Gastrocnemius medialis (tissue), 4 donors: ENCODE data around the gene EPHA2. TPM values are rescaled to one million over a fixed set of nuclear protein-coding genes. Genes with fewer than 3 reads are reported as not detected.

Source experiments
- ATAC-seq, 2 donors: fragments of 150-250 bp; one replicate each; pipeline ENCODE4 v1.9.1; 2016
- DNase-seq, 2 donors: peaks; one replicate each; pipeline ENCODE4 v3.0.0-alpha.2; 2019
- H3K27ac ChIP-seq, 4 donors: fragments of 200-600 bp; sonication (generic); 1 replicate in 1 of 4; 2 replicates in 3 of 4; pipeline ENCODE4 v1.5.1; 2016 to 2018; ENCODE audit warnings: mild to moderate bottlenecking in 2 of 4, moderate library complexity in 1 of 4
- H3K27me3 ChIP-seq, 3 donors: fragments of 200-600 bp; sonication (generic) in 2 of 3; 1 replicate in 1 of 3; 2 replicates in 2 of 3; pipeline versions ENCODE4 v1.5.1 to v1.6.0; 2016 to 2019; ENCODE audit warnings: mild to moderate bottlenecking in 1 of 3, moderate library complexity in 1 of 3
- H3K36me3 ChIP-seq, 2 donors: fragments of 200-600 bp; sonication (generic) in 1 of 2; one replicate each; pipeline ENCODE4 v1.5.1; 2017 to 2018
- H3K4me1 ChIP-seq, 2 donors: fragments of 200-600 bp; sonication (generic) in 1 of 2; one replicate each; pipeline ENCODE4 v1.5.1; 2016 to 2017; ENCODE audit warnings: mild to moderate bottlenecking in 2 of 2
- H3K4me3 ChIP-seq, 4 donors: fragments of 200-600 bp; sonication (generic) in 3 of 4; 1 replicate in 1 of 4; 2 replicates in 3 of 4; pipeline ENCODE4 v1.5.1; 2016 to 2019; ENCODE audit warnings: mild to moderate bottlenecking in 2 of 4
- H3K9me3 ChIP-seq, 3 donors: fragments of 200-600 bp; sonication (generic) in 2 of 3; 1 replicate in 1 of 3; 2 replicates in 2 of 3; pipeline ENCODE4 v1.5.1; 2016 to 2019
- POLR2A ChIP-seq, 2 donors: fragments of 450-650 bp; IDR thresholded peaks; one replicate each; pipeline ENCODE4 v1.6.1; 2017; ENCODE audit warnings: antibody characterized with exemption in 2 of 2, mild to moderate bottlenecking in 2 of 2, moderate library complexity in 2 of 2
- in situ Hi-C, 4 donors: fragments of 200-750 bp; cut with MboI; loops; one replicate each; pipeline versions ENCODE4 v1.15.0 to v1.8.0; 2017; ENCODE audit warnings: low sequenced_read_pairs in 4 of 4
- intact Hi-C: fragments of 100-400 bp; cut with DNase I; formaldehyde crosslinking; loops from one replicate; pipeline ENCODE4 v1.15.1; 2023; ENCODE audit warnings: low total_unique reads
- total RNA-seq, 4 donors: library from RNA; depleted of rRNA; stranded (reverse); fragments of >200 nt; gene quantifications; one replicate each; pipeline versions ENCODE4 v1.1.0 to v1.2.3, GENCODE V29; 2016
- TF ChIP-seq, protein P1 (sequence below), 5 experiments: fragments of 450-650 bp in 3 of 5; fragments of 200-600 bp in 2 of 5; sonication (generic) in 2 of 5; IDR thresholded peaks in 4 of 5; conservative IDR thresholded peaks in 1 of 5; 1 replicate in 4 of 5; 2 replicates in 1 of 5; pipeline ENCODE4 v1.5.1; 2016 to 2019; ENCODE audit warnings: antibody characterized with exemption in 5 of 5, mild to moderate bottlenecking in 3 of 5, moderate library complexity in 3 of 5

The EPHA2 gene
- total RNA-seq, 4 donors from 2014 or later, result 1.2 to 6.4 (median 2.9) TPM

DNA sequence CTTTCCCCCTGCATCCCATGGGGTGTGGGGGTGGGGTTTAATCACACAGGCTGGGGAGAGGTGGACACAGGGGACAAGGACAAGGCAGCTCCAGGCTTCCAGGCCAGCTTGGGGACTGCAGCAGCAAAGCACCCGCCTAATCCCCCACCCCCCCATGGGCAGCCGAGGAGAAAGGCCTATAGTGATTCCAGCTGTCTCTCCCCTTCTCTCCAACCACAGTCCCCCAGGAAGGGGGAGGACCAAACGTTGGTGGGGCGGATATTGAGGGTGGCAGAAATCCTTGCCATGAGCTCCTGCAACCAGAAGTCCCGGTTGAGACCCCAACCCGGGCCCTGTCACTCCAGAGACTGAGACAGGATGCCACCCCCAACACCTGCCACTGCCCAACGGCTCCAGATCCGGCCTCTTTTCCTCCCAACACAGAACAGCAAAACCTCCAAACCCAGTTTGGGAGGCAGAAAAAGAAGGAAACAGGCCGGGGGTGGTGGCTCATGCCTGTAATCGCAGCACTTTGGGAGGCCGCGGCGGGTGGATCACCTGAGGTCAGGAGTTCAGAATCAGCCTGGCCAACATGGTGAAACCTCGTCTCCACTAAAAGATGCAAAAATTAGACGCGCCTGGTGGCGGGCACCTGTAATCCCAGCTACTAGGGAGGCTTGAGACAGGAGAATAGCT, 1.7 kb downstream of the EPHA2 start:
- in situ Hi-C loops, result no loop called here
- intact Hi-C loops, result no loop called here
- TF ChIP-seq, protein P1, sequence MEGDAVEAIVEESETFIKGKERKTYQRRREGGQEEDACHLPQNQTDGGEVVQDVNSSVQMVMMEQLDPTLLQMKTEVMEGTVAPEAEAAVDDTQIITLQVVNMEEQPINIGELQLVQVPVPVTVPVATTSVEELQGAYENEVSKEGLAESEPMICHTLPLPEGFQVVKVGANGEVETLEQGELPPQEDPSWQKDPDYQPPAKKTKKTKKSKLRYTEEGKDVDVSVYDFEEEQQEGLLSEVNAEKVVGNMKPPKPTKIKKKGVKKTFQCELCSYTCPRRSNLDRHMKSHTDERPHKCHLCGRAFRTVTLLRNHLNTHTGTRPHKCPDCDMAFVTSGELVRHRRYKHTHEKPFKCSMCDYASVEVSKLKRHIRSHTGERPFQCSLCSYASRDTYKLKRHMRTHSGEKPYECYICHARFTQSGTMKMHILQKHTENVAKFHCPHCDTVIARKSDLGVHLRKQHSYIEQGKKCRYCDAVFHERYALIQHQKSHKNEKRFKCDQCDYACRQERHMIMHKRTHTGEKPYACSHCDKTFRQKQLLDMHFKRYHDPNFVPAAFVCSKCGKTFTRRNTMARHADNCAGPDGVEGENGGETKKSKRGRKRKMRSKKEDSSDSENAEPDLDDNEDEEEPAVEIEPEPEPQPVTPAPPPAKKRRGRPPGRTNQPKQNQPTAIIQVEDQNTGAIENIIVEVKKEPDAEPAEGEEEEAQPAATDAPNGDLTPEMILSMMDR (IDR thresholded peaks at IDR 0.05 in 4 of 5, conservative IDR thresholded peaks at IDR 0.05 in 1 of 5), result no peak
- no peak for TF ChIP-seq POLR2A (IDR thresholded peaks at IDR 0.05)
- Histone ChIP-seq H3K27ac (peak overlapping the region; percentile 74 to 84 (median 80)), H3K9me3 (no peaks in the 10 kb centered on the region), H3K4me1 (peaks cover 22 to 49% of the 10 kb centered on the region in 2 donors), H3K36me3 (peaks cover 0 to 1% of the 10 kb centered on the region in 2 donors), H3K27me3 (peaks cover 4 to 8% (median 5%) of the 10 kb centered on the region in 3 donors), H3K4me3 (peak overlapping the region; percentile 64 to 85 (median 70))
- ATAC-seq, result no peak
- DNase-seq, result no peak

DNA sequence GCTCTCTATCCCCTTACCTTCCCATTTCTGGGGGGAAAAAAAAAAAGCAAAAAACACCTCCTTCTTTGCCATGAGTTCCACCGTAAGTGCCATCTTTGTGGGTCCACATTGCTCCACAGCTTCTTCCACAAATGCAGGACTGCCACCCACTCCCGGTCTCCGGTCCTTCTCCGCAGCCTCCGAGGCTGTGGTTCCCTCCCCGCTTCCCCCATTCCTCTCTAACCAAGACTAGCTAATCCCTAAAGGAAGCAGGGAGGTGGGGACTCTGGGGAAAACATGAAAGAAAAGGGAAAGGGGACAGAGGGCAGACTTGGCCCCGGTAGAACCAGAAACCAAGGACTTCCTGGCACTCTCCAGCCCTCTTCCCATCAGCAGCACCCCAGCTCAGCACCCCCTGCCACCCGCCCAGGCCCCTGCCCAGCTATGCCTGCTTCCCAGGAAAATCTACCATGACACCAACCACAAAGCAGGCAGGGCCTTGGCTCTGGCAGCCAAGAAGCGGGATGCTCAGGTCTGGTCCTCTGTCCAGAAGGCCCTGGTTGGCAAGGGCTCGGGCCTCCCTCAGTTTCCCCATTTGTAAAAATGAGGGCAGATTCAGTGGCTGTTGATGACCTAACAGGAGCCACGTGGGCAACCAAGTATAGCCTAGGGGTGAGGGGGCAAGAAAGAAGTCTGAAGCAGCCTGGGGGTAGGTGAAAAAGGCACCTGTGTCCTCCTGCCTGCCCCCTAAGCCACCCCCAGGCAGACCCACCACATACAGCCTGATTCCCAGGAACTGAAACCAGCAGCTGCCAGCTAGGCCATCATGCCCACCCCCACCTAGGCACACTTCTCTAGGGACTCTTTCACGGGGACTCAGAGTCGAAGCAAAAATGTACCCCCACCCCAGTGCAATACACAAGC, 2.5 kb downstream of the EPHA2 start:
- H3K27me3 ChIP-seq, result peaks cover 4 to 8% (median 5%) of the 10 kb centered on the region in 3 donors
- in situ Hi-C loops, result no loop called here
- no peak for DNase-seq
- H3K4me1 ChIP-seq, result peaks cover 22 to 49% of the 10 kb centered on the region in 2 donors
- peak overlapping the region; percentile 64 to 85 (median 70) for H3K4me3 ChIP-seq
- TF ChIP-seq POLR2A (IDR thresholded peaks at IDR 0.05), result no peak
- TF ChIP-seq, protein P1 (IDR thresholded peaks at IDR 0.05 in 4 of 5, conservative IDR thresholded peaks at IDR 0.05 in 1 of 5), result no peak
- intact Hi-C loops, result no loop called here
- H3K9me3 ChIP-seq, result no peaks in the 10 kb centered on the region
- peaks cover 0 to 9% of the 10 kb centered on the region in 2 donors for H3K36me3 ChIP-seq
- H3K27ac ChIP-seq, result peak overlapping the region; percentile 74 to 84 (median 80)
- ATAC-seq, result no peak

DNA sequence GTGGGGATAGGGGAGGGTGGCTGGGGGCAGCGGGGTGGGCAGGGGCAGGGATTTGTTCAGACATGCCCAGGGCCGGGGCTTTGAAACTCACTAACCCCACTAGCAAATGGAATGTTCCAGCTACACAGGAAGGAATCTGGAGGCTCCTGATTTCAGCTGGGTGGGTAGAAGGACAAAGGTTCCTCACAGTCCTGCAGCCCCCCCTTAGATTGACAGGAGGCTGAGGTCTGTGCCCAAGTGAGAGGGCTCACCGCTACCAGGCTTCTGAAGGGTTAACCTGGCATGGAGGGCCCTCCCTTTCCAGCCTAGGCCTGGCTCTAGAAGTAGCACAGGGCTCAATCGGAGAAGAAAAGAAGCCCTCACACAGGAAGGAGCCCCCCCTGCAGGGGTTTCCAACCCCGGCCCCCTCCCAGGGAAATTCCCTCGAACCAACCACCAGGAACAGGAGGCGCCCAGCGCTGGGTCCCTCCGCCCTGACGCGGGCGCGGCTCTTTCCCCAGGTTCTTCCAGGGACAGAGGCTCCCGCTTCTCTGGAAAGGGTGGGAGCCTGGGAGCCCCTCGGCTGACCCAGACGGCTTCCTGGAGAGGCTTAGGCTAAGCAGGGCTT, 3.3 kb downstream of the EPHA2 start:
- Histone ChIP-seq H3K27ac (peak overlapping the region; percentile 74 to 84 (median 80)), H3K27me3 (peaks cover 6 to 8% (median 8%) of the 10 kb centered on the region in 3 donors), H3K4me3 (peak overlapping the region; percentile 64 to 85 (median 70)), H3K36me3 (peaks cover 0 to 13% of the 10 kb centered on the region in 2 donors), H3K9me3 (no peaks in the 10 kb centered on the region), H3K4me1 (peaks cover 22 to 49% of the 10 kb centered on the region in 2 donors)
- intact Hi-C loops (no loop called here), in situ Hi-C loops (no loop called here)
- DNase-seq, result no peak
- ATAC-seq, result no peak
- TF ChIP-seq, protein P1 (IDR thresholded peaks at IDR 0.05 in 4 of 5, conservative IDR thresholded peaks at IDR 0.05 in 1 of 5), result no peak
- TF ChIP-seq POLR2A (IDR thresholded peaks at IDR 0.05), result no peak

DNA sequence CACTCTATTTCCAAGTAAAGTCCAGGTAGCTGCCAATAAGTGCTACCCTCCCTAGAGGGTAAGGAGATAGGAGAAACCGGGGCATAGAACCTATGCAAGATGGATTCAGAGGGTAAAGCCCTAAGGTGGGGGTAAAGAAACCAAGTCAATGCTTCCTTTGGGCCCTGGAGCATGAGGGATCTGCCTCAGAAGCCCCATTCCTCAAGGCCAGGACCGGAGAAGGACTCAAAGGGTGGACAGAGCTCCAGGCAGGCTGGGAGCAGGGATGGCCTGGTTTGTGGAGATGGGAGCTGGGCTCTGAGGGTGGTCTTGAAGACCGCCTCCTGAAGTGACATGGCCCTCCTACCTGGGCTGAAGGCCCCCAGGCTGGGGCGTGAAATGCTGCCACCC, 3.9 kb downstream of the EPHA2 start:
- TF ChIP-seq, protein P1 (IDR thresholded peaks at IDR 0.05 in 4 of 5, conservative IDR thresholded peaks at IDR 0.05 in 1 of 5), result no peak
- no peak for TF ChIP-seq POLR2A (IDR thresholded peaks at IDR 0.05)
- peaks cover 7 to 8% (median 8%) of the 10 kb centered on the region in 3 donors for H3K27me3 ChIP-seq
- in situ Hi-C loops (no loop called here), intact Hi-C loops (no loop called here)
- H3K36me3 ChIP-seq, result peaks cover 0 to 13% of the 10 kb centered on the region in 2 donors
- peaks cover 26 to 52% of the 10 kb centered on the region in 2 donors for H3K4me1 ChIP-seq
- ATAC-seq, result no peak
- H3K9me3 ChIP-seq, result no peaks in the 10 kb centered on the region
- no peak for DNase-seq
- peak overlapping the region; percentile 37 to 84 (median 80) for H3K27ac ChIP-seq
- H3K4me3 ChIP-seq, result peak overlapping the region in 3 of 4 donors; percentile 1 to 64 (median 64)
